GM19043 (cell line): ENCODE results near the gene FES.
"Not testable (repeated sequence)": the region's sequence is repeated elsewhere in the genome, so short reads cannot be mapped to it uniquely, and the experiment has no call there.

Experiments
- ATAC-seq: cut with Tn5 transposase; IDR thresholded peaks from one replicate; pipeline ENCODE4 v1.9.1; 2021; ENCODE audit warnings: low read depth; ENCODE audit not compliant: unreplicated experiment

The FES gene

DNA sequence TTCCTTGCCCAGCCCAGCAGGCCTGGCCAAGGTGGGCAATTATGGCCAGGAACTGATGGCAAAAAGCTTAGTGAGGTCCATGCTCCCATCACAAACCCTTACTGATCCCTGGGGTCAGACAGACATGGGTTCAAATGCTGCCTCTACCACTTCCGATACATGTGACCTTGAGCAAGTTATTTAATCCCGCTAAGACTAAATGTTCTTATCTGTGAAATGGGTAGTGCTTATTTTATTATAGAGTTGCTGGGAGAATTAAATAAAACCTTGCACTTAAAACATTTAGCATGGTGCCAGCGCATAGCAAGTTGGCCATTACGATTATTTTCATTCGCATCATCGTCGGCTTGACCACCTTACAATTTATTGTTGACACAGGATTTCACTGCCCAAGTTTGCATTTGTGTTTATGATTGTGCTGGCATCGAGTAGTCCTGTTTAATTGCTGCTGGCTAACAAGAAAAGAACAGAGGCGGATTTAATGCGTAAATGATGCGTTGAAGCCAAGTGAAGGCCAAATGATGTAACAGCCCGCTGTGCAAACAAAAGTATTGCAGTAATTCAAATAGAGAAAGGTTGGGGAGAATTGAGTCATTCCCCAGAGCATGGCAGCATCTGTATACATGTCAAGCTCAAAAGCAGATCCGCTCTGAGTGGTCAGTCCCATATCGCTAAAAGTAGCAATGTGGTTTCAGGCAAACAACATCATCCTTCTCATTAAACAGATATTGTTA is 23.2 kb upstream of the FES start:
- ATAC-seq: no peak

DNA sequence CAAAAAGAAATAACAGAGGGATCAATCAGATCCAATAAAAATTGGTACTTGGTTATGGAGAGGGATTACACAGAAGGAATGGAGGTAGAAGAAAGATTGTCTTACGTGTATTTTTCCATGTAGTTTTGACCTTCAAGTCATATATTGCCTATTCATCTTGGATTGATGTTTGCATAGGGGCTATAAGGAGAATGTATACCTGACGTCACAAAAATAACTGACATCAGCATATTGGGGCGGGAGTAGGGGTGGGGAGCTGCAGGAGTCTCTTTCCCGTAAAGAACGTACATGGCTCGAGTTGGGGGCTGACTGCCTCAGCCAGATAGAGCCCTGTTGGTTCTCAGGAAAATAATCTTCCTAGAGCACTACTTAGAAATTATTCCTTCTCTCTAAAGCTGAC is 21.8 kb upstream of the FES start:
- no peak for ATAC-seq

- no peak for ATAC-seq
These were observed 21.1 kb upstream of the FES start for GRCh38 chr15:90862964-90863778.

DNA sequence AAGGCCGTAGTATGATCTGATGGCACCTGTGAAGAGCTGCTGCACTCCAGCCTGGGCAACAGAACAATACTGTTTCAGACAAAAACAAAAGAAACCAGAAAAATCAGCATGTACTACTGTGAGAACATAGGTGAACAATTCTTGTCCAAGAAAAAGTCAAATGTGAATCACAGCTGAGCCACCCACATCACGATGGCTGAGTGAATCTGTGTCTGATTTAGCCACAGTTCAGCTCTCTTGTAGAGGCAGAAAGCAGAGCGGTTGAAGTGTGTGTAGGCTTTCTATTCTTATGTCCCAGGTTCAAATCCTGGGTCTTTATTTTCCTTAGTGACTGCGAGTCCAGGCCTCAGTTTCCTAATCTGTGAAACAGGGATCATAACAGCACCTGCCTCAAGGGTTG is 20.3 kb upstream of the FES start:
- ATAC-seq: no peak

- ATAC-seq: no peak
These were observed 19.8 kb upstream of the FES start for GRCh38 chr15:90864507-90864906.

DNA sequence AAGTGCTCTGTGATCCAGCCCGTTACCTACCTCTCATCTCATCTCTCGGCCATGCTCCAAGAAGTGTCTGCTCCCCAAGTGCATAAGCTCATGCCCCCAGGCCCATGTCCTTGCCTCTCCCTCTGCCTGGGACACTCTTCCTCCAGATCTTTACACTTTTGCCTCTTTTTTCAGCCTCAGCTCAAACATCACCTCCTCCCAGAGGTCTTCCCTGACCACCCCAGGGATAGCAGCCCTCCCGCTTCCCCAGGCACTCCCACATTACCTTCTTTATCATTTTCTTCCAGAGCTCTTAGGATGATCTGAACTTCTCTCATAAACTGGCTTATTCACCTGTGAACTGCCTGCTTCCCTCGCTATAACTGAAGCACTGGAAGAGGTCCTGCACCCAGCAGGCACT is 18.6 kb upstream of the FES start:
- no peak for ATAC-seq

- ATAC-seq: no peak
These were observed 18.1 kb upstream of the FES start for GRCh38 chr15:90866161-90866715.

DNA sequence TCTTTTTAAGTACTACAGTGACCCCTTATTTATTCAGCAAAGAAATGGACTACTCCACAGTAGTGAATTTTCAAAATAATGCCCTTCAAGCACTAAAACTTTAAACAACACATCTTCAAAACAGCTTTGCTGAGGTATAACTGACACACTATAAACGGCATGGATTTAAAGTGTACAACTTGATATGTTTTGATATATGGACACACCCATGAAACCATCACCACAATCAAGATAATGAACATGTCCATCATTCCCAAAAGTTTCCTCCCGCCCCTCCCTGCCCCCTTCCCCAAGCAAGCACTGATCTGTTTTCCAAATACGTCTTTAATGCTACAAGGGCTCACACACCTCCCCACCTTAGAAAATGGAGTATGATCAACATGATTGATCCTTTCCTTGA is 17.5 kb upstream of the FES start:
- no peak for ATAC-seq

DNA sequence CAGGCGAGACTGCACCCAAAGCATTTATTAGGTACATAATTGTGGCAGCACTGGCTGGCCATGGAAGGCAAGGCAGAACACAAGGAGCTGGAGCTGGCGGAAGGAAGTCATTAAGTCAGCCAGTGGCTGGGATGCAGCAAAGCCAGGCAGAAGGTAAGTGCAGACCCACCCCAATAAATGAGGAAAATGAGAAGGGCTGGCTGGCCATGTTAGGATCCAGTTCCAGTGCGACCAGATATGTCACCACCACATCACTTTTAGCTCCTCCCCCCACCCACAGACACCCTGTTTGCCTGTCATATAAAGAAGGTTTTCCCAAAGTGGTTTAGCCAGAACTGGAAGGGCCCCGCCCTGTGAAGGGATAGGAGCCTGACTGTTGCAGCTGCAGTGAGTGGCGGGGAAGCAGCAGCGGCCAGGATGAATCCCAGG is 16.0 kb upstream of the FES start, which contains the start of gene FURIN:
Gene FURIN, plus strand, starts transcription at position 328 of the 429 bp plus-strand sequence. CDS start 7,153 bp downstream, outside the sequence.
- ATAC-seq: no peak

DNA sequence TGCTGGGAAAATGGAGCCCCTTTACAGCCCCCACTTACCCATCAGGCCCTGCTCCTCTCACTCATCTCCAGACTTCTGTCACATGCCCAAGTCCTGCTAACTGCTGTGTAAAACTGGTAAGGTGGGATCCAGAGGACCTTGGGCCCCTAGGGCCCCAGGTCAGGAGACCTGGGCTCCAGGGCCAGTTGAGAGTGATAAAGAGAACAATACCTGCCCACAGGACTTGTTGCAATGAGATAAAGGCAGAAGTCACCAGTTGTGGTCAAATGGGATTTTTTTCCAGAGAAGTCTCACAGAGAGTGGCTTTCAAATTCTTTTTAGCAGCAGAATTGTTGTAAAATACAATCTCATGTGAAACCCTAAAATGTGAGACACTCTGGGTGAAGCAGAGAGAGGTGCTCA is 15.2 kb upstream of the FES start:
- no peak for ATAC-seq

- no peak for ATAC-seq
These were observed 14.5 kb upstream of the FES start for GRCh38 chr15:90869601-90870353.

DNA sequence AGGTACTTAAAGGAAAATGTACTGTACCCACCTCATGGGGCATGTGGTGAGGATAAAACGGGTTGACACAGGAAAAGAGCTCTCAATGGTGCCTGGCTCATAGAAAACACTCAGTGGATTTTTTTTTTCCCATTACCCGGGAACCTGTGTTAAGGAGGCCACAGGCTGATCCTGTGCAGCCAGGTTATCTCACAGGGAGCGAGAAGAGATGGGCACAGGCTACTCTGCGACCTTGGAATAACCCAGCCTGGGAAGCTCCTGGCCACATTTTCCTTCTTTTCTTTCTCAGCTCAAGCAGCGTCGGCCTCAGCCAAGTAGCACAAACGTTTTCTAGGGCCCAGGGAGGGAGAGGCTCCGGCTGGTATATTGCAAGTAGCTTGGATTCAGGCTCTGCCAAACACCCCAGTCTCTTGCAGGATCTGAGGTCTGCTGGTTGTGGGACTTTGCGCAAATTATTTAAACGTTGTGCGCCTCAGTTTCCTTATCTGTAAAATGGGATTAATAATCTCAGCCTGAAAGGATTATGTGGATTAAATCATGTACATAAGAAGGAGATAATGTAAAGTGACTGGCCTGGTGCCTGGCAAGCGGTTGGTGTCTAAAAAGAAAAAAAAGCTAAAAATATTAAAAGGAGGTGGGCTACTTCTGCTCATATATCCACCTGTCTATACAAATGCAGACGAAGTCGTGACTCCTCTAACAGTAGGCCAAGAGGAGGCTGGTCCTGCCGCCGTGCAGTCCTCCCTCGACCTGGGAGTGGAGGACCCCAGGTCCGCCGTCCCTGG is 13.8 kb upstream of the FES start:
- ATAC-seq: no peak

GRCh38 chr15:90871139-90871715 is 13.1 kb upstream of the FES start:
- ATAC-seq: no peak

- no peak for ATAC-seq
These were observed 12.4 kb upstream of the FES start for GRCh38 chr15:90871716-90872485.

GRCh38 chr15:90872486-90873184 is 11.7 kb upstream of the FES start:
- ATAC-seq: no peak

DNA sequence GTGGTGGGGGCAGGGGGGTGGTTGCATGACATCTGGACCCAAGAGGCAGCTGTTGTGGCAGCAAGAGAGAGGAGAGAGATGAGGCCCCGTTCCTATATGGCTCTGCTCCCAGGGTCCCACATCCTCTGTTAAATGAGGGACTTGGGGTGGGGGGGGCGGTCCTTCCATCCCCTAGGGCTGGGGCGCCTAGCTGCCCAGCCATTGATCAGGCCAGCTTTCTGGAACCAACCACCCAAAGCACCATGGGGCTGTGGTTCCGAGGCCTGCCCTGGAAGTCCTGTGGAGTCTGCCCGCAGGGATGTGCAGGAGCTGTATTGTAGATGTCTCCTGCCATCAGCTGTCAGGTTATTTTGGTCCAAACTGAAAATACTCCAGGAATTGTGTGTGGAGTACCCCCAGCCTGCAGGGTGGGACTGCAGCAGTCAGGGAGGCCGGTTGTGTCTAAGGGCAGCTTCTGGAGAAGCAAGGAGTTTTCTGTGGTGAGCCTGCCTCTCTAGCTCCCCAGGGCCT is 10.8 kb upstream of the FES start:
- no peak for ATAC-seq

DNA sequence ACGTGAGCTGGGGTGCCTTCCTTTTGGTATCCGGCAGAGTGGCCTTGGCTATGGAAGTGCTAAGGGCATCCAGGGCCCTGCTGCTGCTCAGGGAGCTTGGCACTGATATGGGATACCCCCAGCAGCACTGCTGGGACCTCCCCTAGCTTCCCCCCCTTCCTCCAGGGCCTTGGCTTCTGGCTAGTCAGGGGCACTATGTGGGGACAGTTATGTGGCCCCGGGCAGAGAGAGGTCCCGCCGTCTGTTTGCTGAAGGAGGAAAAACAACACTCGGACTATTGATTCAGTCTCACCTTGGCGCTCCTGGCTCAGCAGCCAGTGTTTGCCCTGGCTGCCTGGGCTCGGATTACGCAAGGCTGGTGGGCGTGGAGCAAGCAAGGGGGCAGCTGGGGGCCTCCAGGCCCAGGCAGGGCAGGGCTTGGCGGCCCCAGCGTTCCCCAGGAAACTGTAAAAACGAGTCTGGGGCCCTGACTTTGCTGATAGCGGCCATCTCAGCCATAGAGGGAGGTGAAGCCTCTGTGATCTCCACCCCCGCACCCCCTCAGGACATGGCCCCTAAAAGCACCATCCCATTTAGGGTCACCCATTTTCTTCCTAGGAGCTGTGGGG is 10.2 kb upstream of the FES start:
- no peak for ATAC-seq

GRCh38 chr15:90874986-90875385 is 9.3 kb upstream of the FES start:
- not testable (repeated sequence) for ATAC-seq
